NB4 (cell line): ENCODE measurements around the gene CRYBB1.

Experiments used
- CTCF ChIP-seq: IDR thresholded peaks from one replicate; pipeline ENCODE4 v1.5.1; 2012; ENCODE audit warnings: low read depth, low read length
- MAX ChIP-seq: IDR thresholded peaks from 2 replicates; pipeline ENCODE4 v1.6.1; 2011; ENCODE audit warnings: low read depth, low read length
- MYC ChIP-seq: IDR thresholded peaks from 2 replicates; pipeline ENCODE4 v1.6.1; 2011; ENCODE audit warnings: low read depth, low read length
- POLR2A ChIP-seq: IDR thresholded peaks from 2 replicates; pipeline ENCODE4 v1.6.1; 2011; ENCODE audit warnings: mild to moderate bottlenecking; ENCODE audit not compliant: insufficient read length; ENCODE audit errors: extremely low read depth

DNA sequence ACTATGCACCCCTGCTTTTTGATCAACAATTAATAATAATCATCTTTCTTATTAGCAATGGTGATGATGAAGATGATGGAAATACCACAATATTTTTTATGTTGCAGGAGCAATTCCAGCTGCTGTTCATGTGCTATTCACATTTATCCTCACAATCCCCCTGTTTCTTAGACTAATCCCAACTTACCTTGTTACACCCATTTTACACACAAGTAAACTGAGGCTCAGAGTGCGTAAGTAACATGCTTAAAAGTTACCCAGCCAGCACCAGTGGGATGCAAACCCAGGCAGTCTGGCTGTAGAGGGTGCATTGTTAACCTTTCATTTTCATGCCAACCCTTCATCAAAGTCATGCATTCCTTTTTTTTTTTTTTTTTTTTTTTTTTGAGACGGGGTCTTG lies 2.4 kb upstream of the CRYBB1 start:
- TF ChIP-seq POLR2A (no peak), CTCF (no peak), MAX (no peak), MYC (no peak)
